Measurements from ENCODE around the gene ZGRF1. TPM values are rescaled to one million over a fixed set of nuclear protein-coding genes. Genes with fewer than 3 reads are reported as not detected.

Gene ZGRF1
- total and polyA plus RNA-seq, 4 donors = 1.3 to 14.9 (median 4.6) TPM

DNA sequence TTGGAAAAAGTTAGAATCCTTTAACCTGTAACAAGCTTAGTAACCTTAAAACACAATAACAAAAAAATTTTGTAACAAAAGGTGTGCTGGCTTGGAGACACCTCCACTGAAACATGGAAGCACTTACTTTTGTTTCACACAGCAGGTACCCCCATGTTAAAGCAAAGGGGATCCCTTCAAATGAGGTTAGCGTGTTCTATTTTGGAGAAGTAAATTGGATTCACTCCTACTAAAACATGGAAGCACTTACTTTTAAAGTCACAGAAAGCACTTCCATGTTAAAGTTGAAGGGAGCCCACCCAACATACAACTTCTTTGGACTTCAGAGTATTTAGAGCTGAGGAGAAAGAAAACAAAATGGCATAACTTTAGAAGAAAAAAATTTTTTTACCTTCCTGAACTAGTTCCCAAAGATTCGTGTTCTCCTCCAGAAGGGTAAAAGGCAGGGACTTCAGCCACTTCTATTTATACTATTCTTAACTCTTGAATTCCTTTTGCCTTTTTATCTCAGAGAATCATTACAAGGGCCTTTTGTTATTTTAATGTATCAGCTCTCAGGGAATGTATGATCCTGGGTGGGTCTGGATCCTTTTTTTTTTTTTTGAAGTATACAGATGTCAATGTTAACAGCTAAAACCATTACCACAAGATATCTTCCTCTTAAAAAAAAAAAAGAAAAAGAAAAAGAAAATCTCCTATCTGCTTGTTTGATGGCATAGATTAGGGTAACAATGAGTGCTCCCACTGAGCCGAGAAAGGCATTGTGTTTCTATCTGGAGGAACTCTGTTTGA, 11.8 kb upstream of the ZGRF1 start:
- H3K27ac ChIP-seq (ENCODE audit: low read depth in 1 of 2, low read length in 1 of 2) = no peak overlapping the region
- H3K4me1 ChIP-seq (ENCODE audit: control insufficient read depth in 5 of 5, insufficient read depth in 5 of 5, low read length in 5 of 5) = no peaks in the 10 kb centered on the region
- 73 to 85% methylated on average over 3 of the region's 3 CpGs for WGBS, 2 donors
- no peak overlapping the region for H3K9ac ChIP-seq (ENCODE audit: insufficient read depth in 1 of 2, low read length in 2 of 2)
- DNase-seq (no peak), ATAC-seq (ENCODE audit: insufficient read depth, low FRiP score) (no peak)
- H3K27me3 ChIP-seq (ENCODE audit: control insufficient read depth in 3 of 3, insufficient read depth in 3 of 3, low read length in 2 of 3) = no peaks in the 10 kb centered on the region
- no peak overlapping the region for H3K4me3 ChIP-seq
- no peaks in the 10 kb centered on the region for H3K9me3 ChIP-seq (ENCODE audit: control insufficient read depth in 4 of 4, insufficient read depth in 3 of 4, low read length in 3 of 4)
- TF ChIP-seq, protein P1, sequence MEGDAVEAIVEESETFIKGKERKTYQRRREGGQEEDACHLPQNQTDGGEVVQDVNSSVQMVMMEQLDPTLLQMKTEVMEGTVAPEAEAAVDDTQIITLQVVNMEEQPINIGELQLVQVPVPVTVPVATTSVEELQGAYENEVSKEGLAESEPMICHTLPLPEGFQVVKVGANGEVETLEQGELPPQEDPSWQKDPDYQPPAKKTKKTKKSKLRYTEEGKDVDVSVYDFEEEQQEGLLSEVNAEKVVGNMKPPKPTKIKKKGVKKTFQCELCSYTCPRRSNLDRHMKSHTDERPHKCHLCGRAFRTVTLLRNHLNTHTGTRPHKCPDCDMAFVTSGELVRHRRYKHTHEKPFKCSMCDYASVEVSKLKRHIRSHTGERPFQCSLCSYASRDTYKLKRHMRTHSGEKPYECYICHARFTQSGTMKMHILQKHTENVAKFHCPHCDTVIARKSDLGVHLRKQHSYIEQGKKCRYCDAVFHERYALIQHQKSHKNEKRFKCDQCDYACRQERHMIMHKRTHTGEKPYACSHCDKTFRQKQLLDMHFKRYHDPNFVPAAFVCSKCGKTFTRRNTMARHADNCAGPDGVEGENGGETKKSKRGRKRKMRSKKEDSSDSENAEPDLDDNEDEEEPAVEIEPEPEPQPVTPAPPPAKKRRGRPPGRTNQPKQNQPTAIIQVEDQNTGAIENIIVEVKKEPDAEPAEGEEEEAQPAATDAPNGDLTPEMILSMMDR (IDR thresholded peaks at IDR 0.05; ENCODE audit: control extremely low read depth, extremely low read depth) = no peak
- peaks cover 6 to 35% (median 20%) of the 10 kb centered on the region in 4 donors for H3K36me3 ChIP-seq (ENCODE audit: control insufficient read depth in 4 of 4, insufficient read depth in 4 of 4, low read length in 4 of 4)

DNA sequence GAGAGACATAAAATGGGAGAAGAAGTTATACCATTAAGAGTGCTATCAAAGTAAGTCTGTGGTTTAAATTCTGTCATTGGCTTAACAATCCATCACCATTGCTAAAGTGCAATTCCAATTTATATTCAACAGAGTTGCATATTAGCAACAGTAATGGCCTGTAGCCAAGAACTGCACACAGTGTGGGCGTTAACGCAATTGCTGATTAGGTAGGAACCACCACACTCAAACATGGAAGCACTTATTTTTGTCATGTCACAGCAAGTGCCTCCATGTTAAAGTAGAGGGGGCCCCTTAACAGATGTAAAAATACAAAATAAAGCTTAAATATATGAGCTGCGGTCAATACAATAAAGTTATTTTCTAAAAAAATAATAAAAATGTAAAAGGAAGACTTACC, 11.1 kb upstream of the ZGRF1 start:
- Histone ChIP-seq H3K27ac (ENCODE audit: low read depth in 1 of 2, low read length in 1 of 2) (no peak overlapping the region), H3K36me3 (ENCODE audit: control insufficient read depth in 4 of 4, insufficient read depth in 4 of 4, low read length in 4 of 4) (peaks cover 6 to 35% (median 17%) of the 10 kb centered on the region in 4 donors), H3K27me3 (ENCODE audit: control insufficient read depth in 3 of 3, insufficient read depth in 3 of 3, low read length in 2 of 3) (no peaks in the 10 kb centered on the region), H3K9ac (ENCODE audit: insufficient read depth in 1 of 2, low read length in 2 of 2) (no peak overlapping the region), H3K4me1 (ENCODE audit: control insufficient read depth in 5 of 5, insufficient read depth in 5 of 5, low read length in 5 of 5) (peaks cover 0 to under 1% (median 0%) of the 10 kb centered on the region in 5 donors), H3K4me3 (no peak overlapping the region), H3K9me3 (ENCODE audit: control insufficient read depth in 4 of 4, insufficient read depth in 3 of 4, low read length in 3 of 4) (no peaks in the 10 kb centered on the region)
- TF ChIP-seq, protein P1 (IDR thresholded peaks at IDR 0.05; ENCODE audit: control extremely low read depth, extremely low read depth) = no peak
- ATAC-seq (ENCODE audit: insufficient read depth, low FRiP score) (no peak), DNase-seq (no peak)
- 55 to 96% methylated on average over 3 of the region's 3 CpGs for WGBS, 2 donors

DNA sequence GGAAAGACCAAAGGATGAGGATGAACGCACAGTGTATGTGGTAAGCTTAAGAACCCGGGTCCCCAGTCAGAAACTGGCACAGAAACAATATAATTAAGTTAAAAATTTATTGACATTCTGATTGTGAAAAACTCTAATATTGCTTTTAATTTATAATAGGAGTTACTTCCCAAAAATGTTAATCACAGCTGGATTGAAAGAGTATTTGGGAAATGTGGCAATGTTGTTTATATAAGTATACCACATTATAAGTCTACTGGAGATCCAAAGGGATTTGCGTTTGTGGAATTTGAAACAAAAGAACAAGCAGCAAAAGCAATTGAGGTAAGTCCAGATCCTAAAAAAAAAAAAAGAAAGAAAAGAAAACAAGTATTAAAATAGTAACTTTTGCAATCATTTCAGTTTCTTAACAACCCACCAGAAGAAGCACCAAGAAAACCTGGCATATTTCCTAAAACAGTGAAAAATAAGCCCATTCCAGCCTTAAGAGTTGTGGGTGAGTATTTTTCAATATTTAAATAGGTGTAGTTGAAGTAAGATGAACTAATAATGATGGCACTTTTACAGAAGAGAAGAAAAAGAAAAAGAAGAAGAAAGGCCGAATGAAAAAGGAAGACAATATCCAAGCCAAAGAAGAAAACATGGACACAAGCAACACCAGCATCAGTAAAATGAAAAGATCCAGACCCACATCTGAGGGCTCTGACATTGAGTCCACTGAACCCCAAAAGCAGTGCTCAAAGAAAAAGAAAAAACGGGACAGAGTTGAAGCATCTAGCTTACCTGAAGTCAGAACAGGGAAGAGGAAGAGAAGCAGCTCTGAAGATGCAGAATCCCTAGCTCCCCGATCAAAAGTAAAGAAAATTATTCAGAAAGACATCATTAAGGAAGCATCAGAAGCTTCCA, 10.2 kb upstream of the ZGRF1 start:
- Histone ChIP-seq H3K27me3 (ENCODE audit: control insufficient read depth in 3 of 3, insufficient read depth in 3 of 3, low read length in 2 of 3) (no peaks in the 10 kb centered on the region), H3K9me3 (ENCODE audit: control insufficient read depth in 4 of 4, insufficient read depth in 3 of 4, low read length in 3 of 4) (no peaks in the 10 kb centered on the region), H3K36me3 (ENCODE audit: control insufficient read depth in 4 of 4, insufficient read depth in 4 of 4, low read length in 4 of 4) (peaks cover 9 to 33% (median 18%) of the 10 kb centered on the region in 4 donors), H3K4me3 (no peak overlapping the region), H3K9ac (ENCODE audit: insufficient read depth in 1 of 2, low read length in 2 of 2) (no peak overlapping the region), H3K27ac (ENCODE audit: low read depth in 1 of 2, low read length in 1 of 2) (no peak overlapping the region), H3K4me1 (ENCODE audit: control insufficient read depth in 5 of 5, insufficient read depth in 5 of 5, low read length in 5 of 5) (peaks cover 0 to 5% (median 0%) of the 10 kb centered on the region in 5 donors)
- ATAC-seq (ENCODE audit: insufficient read depth, low FRiP score) (no peak), DNase-seq (no peak)
- WGBS, 2 donors = 79 to 83% methylated on average over 6 of the region's 6 CpGs
- TF ChIP-seq, protein P1 (IDR thresholded peaks at IDR 0.05; ENCODE audit: control extremely low read depth, extremely low read depth) = no peak
